ENCODE measurements around the gene RIN2. TPM values are rescaled to one million over a fixed set of nuclear protein-coding genes. Genes with fewer than 3 reads are reported as not detected.

RIN2 gene
- total and polyA plus RNA-seq, 2 of the 13 experiments (the other 11 are each of a cell fraction or from before 2014, with no cell fraction given): 2.5 to 5.1 TPM

- TF ChIP-seq ZBTB25 (CRISPR knock-in tag; IDR thresholded peaks at IDR 0.05) (0 out of 2 replicates have a peak, but pooled peaks have one; percentile 29), RFX3 (CRISPR knock-in tag; IDR thresholded peaks at IDR 0.05) (0 out of 2 replicates have a peak, but pooled peaks have one; percentile 8), MEF2D (CRISPR knock-in tag; IDR thresholded peaks at IDR 0.05) (no peak), KLF16 (CRISPR knock-in tag; IDR thresholded peaks at IDR 0.05) (no peak), ZNF33A (CRISPR knock-in tag; IDR thresholded peaks at IDR 0.05; ENCODE audit: borderline replicate concordance) (0 out of 2 replicates have a peak, but pooled peaks have one; percentile 44), ZNF792 (CRISPR knock-in tag; IDR thresholded peaks at IDR 0.05) (0 out of 2 replicates have a peak, but pooled peaks have one; percentile 27)
- TF ChIP-seq, protein P1, sequence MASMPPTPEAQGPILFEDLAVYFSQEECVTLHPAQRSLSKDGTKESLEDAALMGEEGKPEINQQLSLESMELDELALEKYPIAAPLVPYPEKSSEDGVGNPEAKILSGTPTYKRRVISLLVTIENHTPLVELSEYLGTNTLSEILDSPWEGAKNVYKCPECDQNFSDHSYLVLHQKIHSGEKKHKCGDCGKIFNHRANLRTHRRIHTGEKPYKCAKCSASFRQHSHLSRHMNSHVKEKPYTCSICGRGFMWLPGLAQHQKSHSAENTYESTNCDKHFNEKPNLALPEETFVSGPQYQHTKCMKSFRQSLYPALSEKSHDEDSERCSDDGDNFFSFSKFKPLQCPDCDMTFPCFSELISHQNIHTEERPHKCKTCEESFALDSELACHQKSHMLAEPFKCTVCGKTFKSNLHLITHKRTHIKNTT (CRISPR knock-in tag; IDR thresholded peaks at IDR 0.05): no peak
Observed at GRCh38 chr20:19784511-19785172, 26.6 kb downstream of the RIN2 start (continued).

DNA sequence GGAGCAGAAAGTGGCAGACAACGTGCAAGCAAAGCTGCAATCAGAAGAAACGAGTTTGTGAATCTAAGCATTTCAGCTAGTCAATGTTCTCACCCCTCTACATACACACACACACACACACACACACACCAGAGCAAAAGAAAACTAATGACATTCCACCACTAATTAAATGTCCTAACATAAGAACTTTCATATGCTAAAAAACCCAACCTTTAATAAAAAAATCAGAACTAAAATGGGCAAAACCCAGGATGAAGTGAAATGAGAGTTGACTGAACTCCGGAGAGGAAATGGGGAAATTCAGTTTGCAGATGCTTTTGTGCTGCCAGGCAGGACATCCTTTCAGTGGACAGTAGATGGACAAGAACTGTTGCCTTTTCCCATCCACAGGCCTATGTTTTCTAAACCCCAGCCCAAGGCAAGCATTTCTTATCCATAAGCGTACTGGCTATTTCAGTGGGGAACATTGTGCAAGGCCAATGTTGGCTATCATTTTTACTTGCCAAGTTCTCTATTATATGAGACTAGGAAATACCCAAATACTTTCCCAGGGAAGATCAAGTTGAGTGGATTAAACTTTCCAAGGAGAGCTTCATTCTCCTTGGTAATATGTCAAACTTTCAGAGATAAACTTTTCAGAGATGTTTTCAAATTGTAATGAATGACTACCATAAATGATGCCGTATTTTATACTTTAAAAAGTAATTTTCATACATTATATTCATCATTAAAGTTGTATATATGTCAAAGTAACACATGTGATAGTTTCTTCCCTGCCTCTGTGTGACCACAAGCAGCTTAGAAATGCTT is 27.3 kb downstream of the RIN2 start:
- WGBS (ENCODE audit: low lambda C conversion rate): 54% methylated on average over 5 of the region's 5 CpGs
- Histone ChIP-seq H3K4me1 (ENCODE audit: insufficient read depth, low read length) (peaks cover 14% of the 10 kb centered on the region), H3K4me2 (ENCODE audit: low read depth, low read length) (peak overlapping the region; percentile 44; the same call in 1 of the 2 replicates), H3K27ac (ENCODE audit: extremely low read length, insufficient read depth, low read length) (no peak overlapping the region), H3K9me3 (ENCODE audit: low read length) (peaks cover 16% of the 10 kb centered on the region), H3K27me3 (ENCODE audit: control insufficient read depth in 1 of 2, insufficient read depth in 2 of 2, low read length in 2 of 2) (no peaks in the 10 kb centered on the region), H2AFZ (ENCODE audit: low read length) (no peak overlapping the region), H4K20me1 (ENCODE audit: insufficient read depth, low read length) (no peaks in the 10 kb centered on the region), H3K4me3 (replicated peaks in 1 of 3; ENCODE audit: insufficient read depth in 1 of 3, low read depth in 2 of 3, low read length in 3 of 3) (no peak overlapping the region), H3K36me3 (replicated peaks in 1 of 2; ENCODE audit: control insufficient read depth in 1 of 2, insufficient read depth in 2 of 2, low read length in 2 of 2) (no peaks in the 10 kb centered on the region), H3K9ac (ENCODE audit: insufficient read depth, low read depth, low read length) (no peak overlapping the region), H3K79me2 (ENCODE audit: insufficient read depth, low read length) (no peaks in the 10 kb centered on the region)
- intact Hi-C loops (cut with micrococcal nuclease; ENCODE audit: unreplicated experiment) (loop anchor here (1.0 to 5.0 kb wide), 5 partner anchors 17 to 210 kb away; no protein-coding TSS in a partner anchor), in situ Hi-C loops (cut with HindIII; ENCODE audit: extremely low pct_ligation_motif_present, low pct_unique_long_range_greater_than_20kb) (loop anchor here (5.0 kb wide), 1 partner anchor 212 kb away; no protein-coding TSS in a partner anchor)
- no peak for TF ChIP-seq ESRRA (CRISPR knock-in tag; IDR thresholded peaks at IDR 0.05; ENCODE audit: low read depth)
- 0 out of 2 replicates have a peak, but pooled peaks have one; percentile 20 for TF ChIP-seq FOXP4 (CRISPR knock-in tag; IDR thresholded peaks at IDR 0.05)
- ChIA-PET POLR2A (interaction anchor here (1.4 kb wide), 1 partner anchor 26 kb away, joined by 3 read pairs; no protein-coding TSS in a partner anchor), CTCF (ENCODE audit: low intra/inter-chr PET ratio, low total read pairs) (interaction anchor here (0.8 to 3.0 kb wide), 3 partner anchors 93 to 232 kb away, joined by 3 to 23 read pairs (median 4); partner anchors contain the start of gene NAA20)
- ATAC-seq (no peak; the same call in 2 of the 3 replicates), FAIRE-seq (no peak), DNase-seq (ENCODE audit: low spot score) (no peak)
- no TSS peak for BruUV-seq (replicated peaks)

Measured in HepG2 (cell line).